Measurements from ENCODE around the gene MCCC2. TPM values are rescaled to one million over a fixed set of nuclear protein-coding genes. Genes with fewer than 3 reads are reported as not detected.

MCCC2 gene
- total RNA-seq, 4 donors from 2014 or later = 56.2 to 112 (median 89.2) TPM

DNA sequence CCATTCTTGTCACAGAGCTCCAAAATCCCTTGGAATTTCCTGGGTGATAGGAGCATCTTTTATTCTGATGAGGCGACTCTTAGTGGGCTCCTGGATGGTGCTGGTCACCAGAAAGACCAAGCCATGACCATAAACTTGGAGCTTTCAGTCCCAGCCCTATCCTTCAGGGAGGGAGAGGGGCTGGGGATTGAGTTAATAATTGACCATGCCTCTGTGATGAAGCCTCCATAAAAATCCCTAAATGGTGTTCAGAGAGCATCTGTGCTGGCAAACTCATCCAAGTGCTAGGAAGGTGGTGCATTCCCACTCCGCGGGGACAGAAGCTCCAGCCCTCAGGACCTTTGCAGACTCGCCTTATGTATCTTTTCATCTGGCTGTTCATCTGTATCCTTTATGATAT lies 28.7 kb downstream of the MCCC2 start:
- no peak overlapping the region for H3K4me3 ChIP-seq (replicated peaks in 1 of 3)
- TF ChIP-seq POLR2A (IDR thresholded peaks at IDR 0.05) = no peak
- TF ChIP-seq, protein P1, sequence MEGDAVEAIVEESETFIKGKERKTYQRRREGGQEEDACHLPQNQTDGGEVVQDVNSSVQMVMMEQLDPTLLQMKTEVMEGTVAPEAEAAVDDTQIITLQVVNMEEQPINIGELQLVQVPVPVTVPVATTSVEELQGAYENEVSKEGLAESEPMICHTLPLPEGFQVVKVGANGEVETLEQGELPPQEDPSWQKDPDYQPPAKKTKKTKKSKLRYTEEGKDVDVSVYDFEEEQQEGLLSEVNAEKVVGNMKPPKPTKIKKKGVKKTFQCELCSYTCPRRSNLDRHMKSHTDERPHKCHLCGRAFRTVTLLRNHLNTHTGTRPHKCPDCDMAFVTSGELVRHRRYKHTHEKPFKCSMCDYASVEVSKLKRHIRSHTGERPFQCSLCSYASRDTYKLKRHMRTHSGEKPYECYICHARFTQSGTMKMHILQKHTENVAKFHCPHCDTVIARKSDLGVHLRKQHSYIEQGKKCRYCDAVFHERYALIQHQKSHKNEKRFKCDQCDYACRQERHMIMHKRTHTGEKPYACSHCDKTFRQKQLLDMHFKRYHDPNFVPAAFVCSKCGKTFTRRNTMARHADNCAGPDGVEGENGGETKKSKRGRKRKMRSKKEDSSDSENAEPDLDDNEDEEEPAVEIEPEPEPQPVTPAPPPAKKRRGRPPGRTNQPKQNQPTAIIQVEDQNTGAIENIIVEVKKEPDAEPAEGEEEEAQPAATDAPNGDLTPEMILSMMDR (IDR thresholded peaks at IDR 0.05) = no peak
- no peak overlapping the region for H3K27ac ChIP-seq
- H3K9me3 ChIP-seq = no peaks in the 10 kb centered on the region
- WGBS, 2 donors = 78 to 85% methylated on average over 4 of the region's 4 CpGs
- DNase-seq = no peak
- H3K36me3 ChIP-seq = peaks cover 0 to 3% of the 10 kb centered on the region in 2 donors
- intact Hi-C loops (cut with DNase I) = no loop called here
- no peaks in the 10 kb centered on the region for H3K4me1 ChIP-seq
- H3K27me3 ChIP-seq = no peaks in the 10 kb centered on the region

DNA sequence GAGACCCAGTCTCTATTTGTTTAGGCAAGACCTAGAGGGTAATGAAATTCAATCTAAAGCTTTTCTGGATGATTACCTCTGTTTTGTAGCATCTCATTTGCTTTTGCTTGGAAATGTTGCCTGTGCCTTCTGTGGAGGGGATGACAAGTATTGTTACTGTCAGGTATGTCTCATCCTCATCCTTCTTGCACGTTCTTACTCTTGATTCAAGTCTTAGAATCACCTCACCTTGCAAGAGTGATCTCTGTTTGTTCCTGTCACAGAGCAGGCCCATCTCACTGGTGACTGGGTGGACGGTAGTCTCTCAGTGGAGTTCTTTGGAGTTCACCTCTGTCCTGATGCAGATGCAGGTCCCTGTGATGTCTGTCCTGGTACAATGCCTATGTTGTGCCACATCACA lies 33.5 kb downstream of the MCCC2 start:
- Histone ChIP-seq H3K4me1 (peaks cover 0 to 4% of the 10 kb centered on the region in 2 donors), H3K4me3 (replicated peaks in 1 of 3) (no peak overlapping the region), H3K27me3 (no peaks in the 10 kb centered on the region), H3K9me3 (no peaks in the 10 kb centered on the region), H3K27ac (no peak overlapping the region), H3K36me3 (peaks cover 3 to 5% of the 10 kb centered on the region in 2 donors)
- intact Hi-C loops (cut with DNase I) = no loop called here
- TF ChIP-seq, protein P1 (IDR thresholded peaks at IDR 0.05) = no peak
- TF ChIP-seq POLR2A (IDR thresholded peaks at IDR 0.05) = no peak
- no peak for DNase-seq
- 95% methylated on average over 2 of the region's 2 CpGs for WGBS, 2 donors

DNA sequence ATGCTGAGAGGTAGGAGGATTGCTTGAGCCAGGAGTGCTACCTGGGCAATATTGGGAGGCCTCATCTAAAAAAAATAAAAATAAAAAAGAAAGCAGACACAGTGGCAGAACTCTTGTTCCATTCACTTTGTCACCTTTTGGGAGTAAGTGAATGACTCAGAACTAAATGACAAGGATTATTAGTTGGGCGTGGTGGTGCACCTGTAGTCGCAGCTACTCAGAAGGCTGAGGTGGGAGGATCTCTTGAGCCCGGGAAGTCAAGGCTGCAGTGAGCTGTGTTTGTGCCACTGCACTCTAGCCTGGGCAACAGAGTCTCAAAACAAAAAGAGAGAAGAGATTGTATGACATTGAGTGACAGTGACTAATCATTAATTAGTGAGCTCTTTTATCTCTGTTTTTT lies 34.1 kb downstream of the MCCC2 start:
- H3K36me3 ChIP-seq = peaks cover 3 to 5% of the 10 kb centered on the region in 2 donors
- 94 to 98% methylated on average over 3 of the region's 3 CpGs for WGBS, 2 donors
- no peak for DNase-seq
- TF ChIP-seq, protein P1 (IDR thresholded peaks at IDR 0.05) = no peak
- TF ChIP-seq POLR2A (IDR thresholded peaks at IDR 0.05) = no peak
- H3K27me3 ChIP-seq = no peaks in the 10 kb centered on the region
- no peak overlapping the region for H3K4me3 ChIP-seq (replicated peaks in 1 of 3)
- no peak overlapping the region for H3K27ac ChIP-seq
- intact Hi-C loops (cut with DNase I) = no loop called here
- no peaks in the 10 kb centered on the region for H3K9me3 ChIP-seq
- peaks cover 0 to 4% of the 10 kb centered on the region in 2 donors for H3K4me1 ChIP-seq

DNA sequence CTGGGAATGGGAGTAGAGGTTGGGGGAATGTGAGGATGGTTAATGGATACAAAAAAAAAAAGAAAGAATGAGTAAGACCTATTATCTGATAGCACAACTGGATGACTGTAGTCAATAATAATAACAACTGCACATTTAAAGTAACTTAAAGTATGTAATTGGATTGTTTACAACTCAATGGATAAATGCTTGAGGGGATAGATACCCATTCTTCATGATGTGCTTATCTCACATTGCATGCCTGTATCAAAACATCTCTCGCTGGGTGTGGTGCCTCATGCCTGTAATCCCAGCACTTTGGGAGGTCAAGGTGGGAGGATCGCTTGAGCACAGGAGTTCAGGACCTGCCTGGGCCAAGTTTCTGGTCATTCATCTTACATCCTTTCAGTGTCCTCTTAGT lies 34.6 kb downstream of the MCCC2 start:
- Histone ChIP-seq H3K4me1 (peaks cover 0 to 4% of the 10 kb centered on the region in 2 donors), H3K27ac (no peak overlapping the region), H3K36me3 (peaks cover 3 to 5% of the 10 kb centered on the region in 2 donors), H3K9me3 (no peaks in the 10 kb centered on the region), H3K4me3 (replicated peaks in 1 of 3) (no peak overlapping the region), H3K27me3 (no peaks in the 10 kb centered on the region)
- no peak for DNase-seq
- intact Hi-C loops (cut with DNase I) = no loop called here
- 97 to 100% methylated on average over 2 of the region's 2 CpGs for WGBS, 2 donors
- no peak for TF ChIP-seq POLR2A (IDR thresholded peaks at IDR 0.05)
- TF ChIP-seq, protein P1 (IDR thresholded peaks at IDR 0.05) = no peak

DNA sequence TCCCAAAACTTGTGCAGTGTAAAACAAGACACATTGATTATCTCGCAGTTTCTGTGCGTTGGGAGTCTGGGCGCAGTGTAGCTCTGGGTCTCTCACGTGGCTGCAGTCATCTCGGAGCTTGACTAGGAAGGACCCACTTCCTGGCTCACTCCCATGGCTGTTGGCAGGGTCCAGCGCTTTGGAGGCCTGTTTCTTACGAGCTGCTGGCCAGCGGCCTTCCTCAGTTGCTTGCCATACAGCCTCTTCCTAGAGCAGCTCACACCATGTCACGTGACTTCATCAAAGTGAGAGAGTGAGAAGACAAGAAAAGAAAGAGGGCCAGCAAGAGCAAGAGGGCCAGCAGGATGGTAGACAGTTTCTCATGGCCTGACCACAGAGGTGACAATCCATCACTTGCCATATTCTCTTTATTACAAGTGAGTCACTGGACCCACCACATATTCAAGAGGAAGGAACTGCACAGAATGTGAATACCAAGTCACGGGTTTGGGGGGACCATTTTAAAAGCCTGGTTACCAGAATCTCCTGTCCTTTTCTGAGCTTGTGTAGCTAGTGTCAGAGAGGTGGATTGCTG lies 36.2 kb downstream of the MCCC2 start:
- Histone ChIP-seq H3K4me3 (replicated peaks in 1 of 3) (no peak overlapping the region), H3K36me3 (peaks cover 0 to 5% of the 10 kb centered on the region in 2 donors)
- intact Hi-C loops (cut with DNase I) = no loop called here

More for the DNA sequence above, 36.2 kb downstream of the MCCC2 start:
- H3K4me1 ChIP-seq = peaks cover 0 to 4% of the 10 kb centered on the region in 2 donors
- TF ChIP-seq, protein P1 (IDR thresholded peaks at IDR 0.05) = no peak
- TF ChIP-seq POLR2A (IDR thresholded peaks at IDR 0.05) = no peak
- no peak overlapping the region for H3K27ac ChIP-seq
- 88 to 99% methylated on average over 7 to 10 of the region's 10 CpGs for WGBS, 2 donors
- no peak for DNase-seq
- no peaks in the 10 kb centered on the region for H3K27me3 ChIP-seq
- no peaks in the 10 kb centered on the region for H3K9me3 ChIP-seq

Data from thyroid gland (tissue), 4 donors.